Measurements from ENCODE around the gene GUCA1A. TPM values are rescaled to one million over a fixed set of nuclear protein-coding genes. Genes with fewer than 3 reads are reported as not detected.
"Not testable (repeated sequence)": the region's sequence is repeated elsewhere in the genome, so short reads cannot be mapped to it uniquely, and the experiment has no call there.

GUCA1A gene
- total RNA-seq, 1 donor from 2014 or later = not detected

DNA sequence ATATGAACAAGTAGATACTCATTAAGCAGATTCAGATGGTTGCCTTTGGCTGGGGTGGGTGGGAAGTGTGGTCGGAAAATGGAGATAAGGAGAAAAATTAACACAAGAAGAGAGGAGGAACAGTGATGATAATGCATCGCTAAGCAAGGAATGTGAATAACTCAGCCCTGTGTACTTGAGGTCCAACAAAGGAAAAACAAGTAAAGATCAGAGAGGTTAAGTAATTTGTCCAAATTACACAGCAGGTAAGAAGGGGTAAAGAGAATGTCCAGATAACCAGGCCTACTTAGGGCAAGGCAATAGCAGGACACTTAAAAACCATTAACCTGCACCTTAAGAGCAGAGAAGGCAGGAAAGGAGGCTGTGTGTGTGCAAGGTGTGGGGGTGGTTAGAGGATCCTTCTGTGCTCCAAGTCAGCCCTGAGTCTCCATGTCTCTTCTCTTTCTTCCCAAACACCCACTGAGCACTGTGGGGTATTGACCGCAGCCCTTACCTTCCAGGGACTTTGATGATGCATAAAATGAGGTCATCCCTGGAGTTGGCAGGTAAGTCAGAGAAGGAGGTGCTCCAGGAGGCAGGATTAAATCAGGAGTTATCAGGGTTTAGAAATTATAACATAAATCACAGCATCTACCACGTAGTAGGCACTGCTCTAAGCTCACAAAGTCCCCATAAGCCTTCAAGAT is 20.5 kb upstream of the GUCA1A start:
- H3K9me3 Mint-ChIP-seq; DNase-seq (ENCODE audit: low spot score); intact Hi-C loops (cut with micrococcal nuclease); H3K36me3 Mint-ChIP-seq (ENCODE audit: low read depth); H3K4me3 Mint-ChIP-seq; H3K27ac Mint-ChIP-seq; H3K27me3 Mint-ChIP-seq (ENCODE audit: insufficient read depth); H3K4me1 Mint-ChIP-seq (ENCODE audit: low read depth): not testable (repeated sequence)

DNA sequence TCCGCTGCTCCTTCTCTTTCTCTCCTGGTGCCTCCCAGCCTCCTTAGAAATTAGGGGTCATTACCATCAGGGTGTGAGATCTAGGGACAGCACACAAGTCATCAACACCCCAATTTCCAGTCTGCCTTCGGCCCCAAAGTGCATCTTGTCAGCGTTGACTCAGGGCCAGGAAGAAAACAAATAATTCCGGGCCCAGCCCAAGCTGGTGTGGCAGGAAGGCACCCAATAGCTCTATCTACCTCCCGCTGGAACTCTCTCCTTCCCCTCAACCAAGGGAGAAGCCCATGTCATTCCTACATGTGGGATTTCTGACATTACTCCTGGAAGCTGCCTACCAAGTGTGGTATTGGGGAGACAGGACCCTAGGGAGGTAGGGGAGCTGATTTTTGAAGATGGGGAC is 19.2 kb upstream of the GUCA1A start:
- no peaks in the 10 kb centered on the region for H3K4me1 Mint-ChIP-seq (ENCODE audit: low read depth)
- DNase-seq (ENCODE audit: low spot score) = no peak
- H3K4me3 Mint-ChIP-seq = no peak overlapping the region
- H3K27ac Mint-ChIP-seq = no peak overlapping the region
- no peaks in the 10 kb centered on the region for H3K36me3 Mint-ChIP-seq (ENCODE audit: low read depth)
- H3K9me3 Mint-ChIP-seq = no peaks in the 10 kb centered on the region
- intact Hi-C loops (cut with micrococcal nuclease) = no loop called here
- H3K27me3 Mint-ChIP-seq (ENCODE audit: insufficient read depth) = peaks cover 4% of the 10 kb centered on the region

DNA sequence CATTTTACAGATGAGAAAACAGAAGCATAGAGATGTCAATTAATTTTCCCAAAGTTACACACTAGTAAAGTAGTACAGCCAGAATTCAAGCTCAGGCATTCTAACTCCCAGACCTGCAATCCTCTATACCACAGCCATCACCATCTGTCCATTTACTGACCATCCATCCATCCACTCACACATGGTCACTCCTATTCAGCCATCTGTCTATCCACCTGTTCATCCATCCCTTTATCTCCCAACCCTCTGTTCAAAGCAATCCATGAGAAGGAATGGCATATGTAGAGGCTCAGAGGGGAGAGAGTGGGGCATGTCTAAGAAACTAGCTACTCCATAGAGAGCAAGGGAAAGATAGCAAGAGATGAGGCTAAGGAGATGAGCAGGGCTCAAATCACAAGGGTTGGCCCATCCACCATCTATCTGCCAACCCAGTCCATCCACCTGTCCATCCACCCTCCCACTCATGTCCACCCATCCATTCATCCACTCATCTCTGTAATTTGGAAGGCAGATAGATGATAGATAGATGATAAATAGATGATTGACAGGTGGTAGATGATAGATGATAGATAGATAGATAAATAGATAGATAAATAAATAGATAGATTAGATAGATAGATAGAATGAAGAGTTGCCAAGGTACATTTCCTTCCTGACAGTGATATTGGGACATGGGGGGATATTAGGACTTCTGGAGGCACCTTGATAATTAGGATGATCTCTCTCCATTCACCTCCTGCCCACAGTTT is 18.5 kb upstream of the GUCA1A start:
- H3K36me3 Mint-ChIP-seq (ENCODE audit: low read depth) = no peaks in the 10 kb centered on the region
- H3K4me3 Mint-ChIP-seq = no peak overlapping the region
- no peaks in the 10 kb centered on the region for H3K4me1 Mint-ChIP-seq (ENCODE audit: low read depth)
- intact Hi-C loops (cut with micrococcal nuclease) = no loop called here
- H3K9me3 Mint-ChIP-seq = no peaks in the 10 kb centered on the region
- no peak for DNase-seq (ENCODE audit: low spot score)
- no peak overlapping the region for H3K27ac Mint-ChIP-seq
- H3K27me3 Mint-ChIP-seq (ENCODE audit: insufficient read depth) = peaks cover 4% of the 10 kb centered on the region

DNA sequence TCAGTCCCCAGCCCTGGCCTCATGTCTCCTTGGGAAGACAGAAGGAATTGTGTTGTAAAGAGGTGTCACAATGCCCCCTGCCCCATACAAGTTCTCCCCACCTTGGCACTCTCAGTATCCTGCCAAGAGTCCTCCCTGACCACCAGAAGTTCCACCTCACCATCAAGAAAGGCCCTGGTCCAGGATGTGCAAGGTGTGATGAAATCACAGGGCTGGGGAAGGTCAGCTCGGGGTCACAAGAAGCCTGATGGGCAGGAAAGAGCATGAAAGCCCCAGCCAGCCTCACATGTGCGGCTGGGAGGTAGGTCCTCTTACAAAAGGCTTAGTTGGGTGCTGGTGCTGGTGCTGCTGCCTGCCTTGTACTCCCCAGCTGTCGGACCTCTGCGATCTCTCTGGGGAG is 17.9 kb upstream of the GUCA1A start:
- H3K9me3 Mint-ChIP-seq = no peaks in the 10 kb centered on the region
- H3K4me1 Mint-ChIP-seq (ENCODE audit: low read depth) = no peaks in the 10 kb centered on the region
- no peak overlapping the region for H3K27ac Mint-ChIP-seq
- no peak for DNase-seq (ENCODE audit: low spot score)
- intact Hi-C loops (cut with micrococcal nuclease) = no loop called here
- no peaks in the 10 kb centered on the region for H3K36me3 Mint-ChIP-seq (ENCODE audit: low read depth)
- peaks cover 4% of the 10 kb centered on the region for H3K27me3 Mint-ChIP-seq (ENCODE audit: insufficient read depth)
- H3K4me3 Mint-ChIP-seq = no peak overlapping the region

DNA sequence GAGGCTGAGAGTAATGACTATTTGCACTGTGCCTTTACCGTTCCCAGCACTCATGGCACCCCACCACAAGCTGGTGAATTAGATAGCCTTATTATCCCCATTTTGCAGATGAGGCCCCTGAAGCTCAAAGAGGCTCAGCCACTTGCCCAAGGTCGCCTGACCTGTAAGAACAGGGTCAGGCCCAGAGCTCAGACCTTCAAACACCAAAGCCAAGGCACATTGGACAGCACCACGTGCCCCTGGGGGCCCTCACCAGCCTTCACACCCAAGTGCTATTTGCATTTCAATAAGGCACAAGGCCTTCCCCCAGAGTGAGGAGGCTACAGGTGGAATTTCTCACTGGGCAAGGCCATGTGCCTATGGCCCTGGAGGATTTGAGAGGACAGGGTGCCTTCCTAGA is 16.5 kb upstream of the GUCA1A start:
- H3K4me3 Mint-ChIP-seq = no peak overlapping the region
- H3K4me1 Mint-ChIP-seq (ENCODE audit: low read depth) = no peaks in the 10 kb centered on the region
- intact Hi-C loops (cut with micrococcal nuclease) = no loop called here
- no peaks in the 10 kb centered on the region for H3K9me3 Mint-ChIP-seq
- no peak overlapping the region for H3K27ac Mint-ChIP-seq
- no peak for DNase-seq (ENCODE audit: low spot score)
- H3K27me3 Mint-ChIP-seq (ENCODE audit: insufficient read depth) = peaks cover 9% of the 10 kb centered on the region
- H3K36me3 Mint-ChIP-seq (ENCODE audit: low read depth) = no peaks in the 10 kb centered on the region

DNA sequence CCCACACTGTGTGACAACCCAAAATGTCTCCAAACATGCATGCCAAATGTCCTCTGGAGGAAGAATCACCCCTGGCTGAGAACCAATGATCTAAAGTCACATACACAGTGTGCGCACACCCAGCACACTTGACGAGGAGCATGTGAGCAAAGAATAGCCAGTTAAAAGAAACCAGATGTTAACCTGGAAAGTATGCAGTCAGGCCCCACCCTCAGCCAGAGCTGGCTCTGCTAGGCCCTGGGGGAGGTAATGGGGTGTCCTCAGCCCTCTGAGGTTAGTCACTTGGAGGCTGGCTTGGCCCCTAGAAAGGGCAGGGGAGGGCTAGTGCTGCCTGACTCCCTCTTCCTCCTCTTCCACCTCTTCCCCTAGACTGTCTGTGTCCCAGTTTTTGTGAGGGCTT is 15.2 kb upstream of the GUCA1A start:
- H3K4me3 Mint-ChIP-seq = no peak overlapping the region
- no peaks in the 10 kb centered on the region for H3K36me3 Mint-ChIP-seq (ENCODE audit: low read depth)
- intact Hi-C loops (cut with micrococcal nuclease) = no loop called here
- no peak for DNase-seq (ENCODE audit: low spot score)
- H3K27me3 Mint-ChIP-seq (ENCODE audit: insufficient read depth) = peaks cover 9% of the 10 kb centered on the region
- no peaks in the 10 kb centered on the region for H3K4me1 Mint-ChIP-seq (ENCODE audit: low read depth)
- no peak overlapping the region for H3K27ac Mint-ChIP-seq
- H3K9me3 Mint-ChIP-seq = no peaks in the 10 kb centered on the region

DNA sequence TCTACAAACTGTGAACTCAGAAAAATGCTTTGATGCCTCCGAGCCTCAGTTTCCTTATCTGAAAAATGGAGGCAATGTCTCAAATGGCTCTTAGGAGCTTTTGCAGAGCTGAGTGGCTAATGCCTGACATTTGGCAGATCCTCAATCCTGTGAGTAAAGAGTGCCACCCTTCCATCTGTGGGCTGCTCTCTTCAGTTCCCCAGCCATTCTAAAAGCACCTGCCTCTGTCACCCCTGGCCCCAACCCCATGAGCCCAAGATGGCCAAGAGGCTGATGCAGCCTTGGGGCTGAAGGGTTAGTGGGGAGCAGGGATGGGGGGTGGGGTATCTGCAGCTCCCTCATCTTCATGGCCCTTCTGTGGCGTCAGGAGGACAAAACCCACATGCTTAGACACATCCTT is 14.5 kb upstream of the GUCA1A start:
- H3K4me1 Mint-ChIP-seq (ENCODE audit: low read depth) = no peaks in the 10 kb centered on the region
- no peak overlapping the region for H3K27ac Mint-ChIP-seq
- H3K4me3 Mint-ChIP-seq = no peak overlapping the region
- intact Hi-C loops (cut with micrococcal nuclease) = no loop called here
- H3K36me3 Mint-ChIP-seq (ENCODE audit: low read depth) = no peaks in the 10 kb centered on the region
- DNase-seq (ENCODE audit: low spot score) = no peak
- no peaks in the 10 kb centered on the region for H3K9me3 Mint-ChIP-seq
- peaks cover 9% of the 10 kb centered on the region for H3K27me3 Mint-ChIP-seq (ENCODE audit: insufficient read depth)

DNA sequence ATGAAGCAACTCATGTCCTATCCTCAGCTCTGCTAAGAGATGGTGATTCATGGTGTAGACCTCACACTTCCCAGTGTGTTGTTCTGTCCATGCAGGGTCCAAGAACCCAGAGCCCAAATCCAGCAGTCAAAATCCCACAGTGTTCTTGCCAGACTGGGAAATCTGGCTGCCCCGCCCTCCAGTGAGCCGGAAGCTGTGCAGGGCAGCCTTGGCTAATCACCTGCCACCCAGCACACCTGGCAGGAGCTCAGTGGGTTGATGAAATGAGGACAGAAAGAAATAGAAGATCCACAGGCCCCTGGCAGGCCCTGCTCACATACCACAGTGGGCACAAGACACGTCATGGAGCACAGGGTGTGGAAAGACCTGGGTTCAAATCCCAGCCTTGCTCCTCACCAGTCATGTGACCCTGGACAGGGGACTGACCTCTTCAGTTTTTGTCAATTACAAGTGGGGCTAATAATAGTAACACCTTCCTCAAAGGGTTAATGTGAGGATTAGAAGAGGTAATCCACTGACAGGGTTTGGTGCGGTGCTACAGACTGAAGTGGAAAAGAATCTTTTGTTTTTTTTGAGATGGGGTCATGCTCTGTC is 13.6 kb upstream of the GUCA1A start:
- no peaks in the 10 kb centered on the region for H3K4me1 Mint-ChIP-seq (ENCODE audit: low read depth)
- H3K4me3 Mint-ChIP-seq = no peak overlapping the region
- intact Hi-C loops (cut with micrococcal nuclease) = no loop called here
- peaks cover 9% of the 10 kb centered on the region for H3K27me3 Mint-ChIP-seq (ENCODE audit: insufficient read depth)
- H3K9me3 Mint-ChIP-seq = no peaks in the 10 kb centered on the region
- no peak overlapping the region for H3K27ac Mint-ChIP-seq
- no peak for DNase-seq (ENCODE audit: low spot score)
- no peaks in the 10 kb centered on the region for H3K36me3 Mint-ChIP-seq (ENCODE audit: low read depth)

DNA sequence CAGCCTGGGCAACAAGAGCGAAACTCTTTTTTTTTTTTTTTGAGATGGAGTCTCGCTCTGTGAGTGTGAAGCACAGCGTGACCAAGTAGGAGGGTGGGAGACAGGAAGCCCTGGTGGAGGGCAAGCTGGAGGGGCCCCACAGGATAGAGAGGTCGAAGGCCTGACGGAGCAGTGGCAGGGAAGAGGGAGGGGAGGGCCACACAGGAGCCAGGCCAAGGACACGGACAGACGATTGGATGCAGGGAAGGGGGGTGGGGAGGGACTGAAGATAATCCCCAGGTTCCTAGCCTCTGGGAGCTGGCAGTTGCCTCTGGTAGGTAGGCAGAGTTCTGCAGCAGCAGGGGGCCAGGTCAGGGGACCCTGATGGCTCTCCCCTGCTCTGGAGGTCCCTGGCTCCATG is 10.8 kb upstream of the GUCA1A start:
- intact Hi-C loops (cut with micrococcal nuclease) = no loop called here
- H3K4me3 Mint-ChIP-seq = no peak overlapping the region

DNA sequence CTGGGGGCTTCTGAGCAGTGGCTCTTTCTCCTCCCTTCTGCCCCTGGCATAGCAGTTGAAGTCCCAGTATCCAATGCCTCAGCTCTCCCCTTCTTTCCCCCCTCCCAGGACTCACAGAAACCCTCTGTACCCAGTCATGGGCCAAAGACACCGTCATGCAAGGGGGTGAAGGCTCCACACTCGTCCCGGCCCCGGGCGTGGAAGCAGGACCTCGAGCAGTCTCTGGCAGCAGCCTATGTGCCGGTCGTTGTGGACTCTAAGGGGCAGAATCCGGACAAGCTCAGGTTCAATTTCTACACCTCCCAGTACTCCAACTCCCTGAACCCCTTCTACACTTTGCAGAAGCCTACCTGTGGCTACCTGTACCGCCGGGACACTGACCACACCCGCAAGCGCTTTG is 10.4 kb upstream of the GUCA1A start:
- H3K27ac Mint-ChIP-seq = no peak overlapping the region
- no peaks in the 10 kb centered on the region for H3K36me3 Mint-ChIP-seq (ENCODE audit: low read depth)
- H3K4me1 Mint-ChIP-seq (ENCODE audit: low read depth) = peaks cover 7% of the 10 kb centered on the region
- no peak overlapping the region for H3K4me3 Mint-ChIP-seq
- H3K9me3 Mint-ChIP-seq = no peaks in the 10 kb centered on the region
- intact Hi-C loops (cut with micrococcal nuclease) = no loop called here
- peaks cover 12% of the 10 kb centered on the region for H3K27me3 Mint-ChIP-seq (ENCODE audit: insufficient read depth)
- DNase-seq (ENCODE audit: low spot score) = no peak

More for the DNA sequence above, 10.8 kb upstream of the GUCA1A start:
- peaks cover 7% of the 10 kb centered on the region for H3K4me1 Mint-ChIP-seq (ENCODE audit: low read depth)
- H3K9me3 Mint-ChIP-seq = no peaks in the 10 kb centered on the region
- H3K36me3 Mint-ChIP-seq (ENCODE audit: low read depth) = no peaks in the 10 kb centered on the region
- DNase-seq (ENCODE audit: low spot score) = no peak
- H3K27ac Mint-ChIP-seq = no peak overlapping the region
- peaks cover 12% of the 10 kb centered on the region for H3K27me3 Mint-ChIP-seq (ENCODE audit: insufficient read depth)

DNA sequence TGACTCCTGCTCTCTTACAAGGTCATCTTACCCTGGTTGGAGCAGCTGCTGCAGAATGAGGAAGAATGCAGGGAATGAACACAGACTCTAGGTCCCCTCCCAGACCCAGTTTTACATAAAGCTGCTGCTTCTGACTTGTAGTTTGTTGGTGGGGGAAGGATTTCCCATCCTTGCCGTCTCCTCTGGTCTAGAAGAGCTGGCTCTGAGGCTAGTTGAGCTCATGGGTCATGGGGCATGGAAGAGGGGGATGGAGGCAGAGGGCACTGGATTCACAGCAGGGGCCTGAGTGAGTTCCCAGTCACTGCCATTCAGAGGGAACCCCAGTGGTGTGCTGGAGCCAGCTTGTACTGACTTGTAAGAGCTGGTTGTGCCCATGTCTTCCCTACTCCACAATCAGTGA is 9.2 kb upstream of the GUCA1A start:
- no peaks in the 10 kb centered on the region for H3K9me3 Mint-ChIP-seq
- H3K4me1 Mint-ChIP-seq (ENCODE audit: low read depth) = peaks cover 7% of the 10 kb centered on the region
- no peak overlapping the region for H3K27ac Mint-ChIP-seq
- no peak overlapping the region for H3K4me3 Mint-ChIP-seq
- no peaks in the 10 kb centered on the region for H3K36me3 Mint-ChIP-seq (ENCODE audit: low read depth)
- intact Hi-C loops (cut with micrococcal nuclease) = no loop called here
- H3K27me3 Mint-ChIP-seq (ENCODE audit: insufficient read depth) = peaks cover 12% of the 10 kb centered on the region
- DNase-seq (ENCODE audit: low spot score) = no peak

DNA sequence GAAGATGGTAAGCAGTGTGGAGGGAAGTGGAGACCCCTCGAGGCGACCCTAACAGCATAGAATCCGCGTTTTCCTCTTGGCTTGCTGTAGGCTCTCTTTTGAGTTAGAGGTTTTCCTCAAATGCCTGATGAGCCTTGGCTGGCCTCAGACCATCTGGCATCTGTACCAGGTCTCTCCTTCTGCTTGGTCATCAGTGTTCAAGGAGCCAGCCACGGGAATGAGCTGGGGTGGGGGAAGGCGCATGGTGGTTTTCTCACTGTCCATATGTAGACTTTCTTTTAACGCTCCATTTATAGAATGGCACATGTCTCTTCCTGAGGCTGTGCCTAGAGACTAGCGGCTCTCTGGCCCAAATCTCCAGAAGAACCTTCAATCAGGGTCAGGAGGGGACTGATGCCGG is 8.1 kb upstream of the GUCA1A start:
- intact Hi-C loops (cut with micrococcal nuclease) = loop anchor here (5.0 kb wide), 1 partner anchor 52 kb away; the partner anchor contains the start of gene MRPS10

DNA sequence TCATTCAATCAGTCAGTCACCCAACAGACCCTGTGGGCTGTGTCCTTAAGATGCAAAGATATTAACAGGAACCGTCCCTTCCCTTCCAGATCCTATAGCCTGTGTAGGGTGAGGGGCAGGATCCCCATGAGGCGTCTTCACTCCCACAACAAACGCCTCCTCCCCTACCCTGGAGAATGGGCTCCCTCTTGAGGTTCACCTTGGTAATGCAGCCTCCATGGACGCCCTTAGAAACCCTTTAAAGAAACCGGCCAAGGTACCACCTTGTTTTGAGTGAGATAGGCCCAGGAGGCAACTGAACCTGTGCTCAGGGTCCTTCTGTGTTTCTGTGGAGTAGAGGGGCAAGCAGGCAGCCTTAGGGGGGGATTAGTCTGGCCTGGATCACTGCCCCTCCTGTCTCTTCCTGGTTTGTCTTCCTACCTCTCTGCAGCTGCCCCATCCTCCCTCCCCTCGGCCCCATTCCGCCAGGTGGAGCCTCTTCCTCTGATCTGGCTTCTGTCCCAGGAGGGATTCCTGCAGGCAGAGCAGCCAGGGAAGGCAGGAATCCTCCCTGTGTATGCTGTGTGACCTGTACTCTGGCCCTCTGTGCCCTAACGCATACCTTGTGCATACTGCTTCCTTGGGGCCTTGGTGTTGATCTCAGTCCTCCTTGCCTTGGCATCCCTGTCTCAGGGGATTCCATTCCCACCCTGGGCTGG is 6.6 kb upstream of the GUCA1A start:
- peak; percentile 68 for DNase-seq (ENCODE audit: low spot score)
- Mint-ChIP-seq H3K4me3 (no peak overlapping the region), H3K9me3 (no peaks in the 10 kb centered on the region), H3K27me3 (ENCODE audit: insufficient read depth) (peaks cover 7% of the 10 kb centered on the region), H3K36me3 (ENCODE audit: low read depth) (no peaks in the 10 kb centered on the region), H3K4me1 (ENCODE audit: low read depth) (peaks cover 7% of the 10 kb centered on the region), H3K27ac (no peak overlapping the region)
- intact Hi-C loops (cut with micrococcal nuclease) = loop anchor here (1.0 to 5.0 kb wide), 6 partner anchors 51 to 386 kb away; partner anchors contain the start of genes MRPS10 and PRICKLE4

More for the DNA sequence above, 8.1 kb upstream of the GUCA1A start:
- DNase-seq (ENCODE audit: low spot score) = no peak
- no peaks in the 10 kb centered on the region for H3K36me3 Mint-ChIP-seq (ENCODE audit: low read depth)
- peaks cover 12% of the 10 kb centered on the region for H3K27me3 Mint-ChIP-seq (ENCODE audit: insufficient read depth)
- no peak overlapping the region for H3K4me3 Mint-ChIP-seq
- no peaks in the 10 kb centered on the region for H3K9me3 Mint-ChIP-seq
- peaks cover 7% of the 10 kb centered on the region for H3K4me1 Mint-ChIP-seq (ENCODE audit: low read depth)
- no peak overlapping the region for H3K27ac Mint-ChIP-seq
